Hepatocyte (in vitro differentiated cells): ENCODE measurements around the gene MANSC4. TPM values are rescaled to one million over a fixed set of nuclear protein-coding genes. Genes with fewer than 3 reads are reported as not detected.

Source experiments
- DNase-seq: peaks from one replicate; pipeline ENCODE4 v3.0.0-alpha.2; 2016; ENCODE audit warnings: low spot score
- H2AFZ ChIP-seq: fragments of 200-600 bp; sonication (generic); 2 replicates; pipeline ENCODE4 v1.6.0; 2016; ENCODE audit warnings: antibody characterized with exemption, mild to moderate bottlenecking
- H3K27ac ChIP-seq: fragments of 200-600 bp; sonication (generic); 2 replicates; pipeline ENCODE4 v1.5.1; 2016; ENCODE audit warnings: mild to moderate bottlenecking
- H3K27me3 ChIP-seq: fragments of 200-600 bp; sonication (generic); 2 replicates; pipeline ENCODE4 v1.6.1; 2016
- H3K36me3 ChIP-seq: fragments of 200-600 bp; sonication (generic); replicated peaks from 2 replicates; pipeline ENCODE4 v1.5.1; 2016; ENCODE audit warnings: low read depth; ENCODE audit not compliant: insufficient read depth
- H3K4me1 ChIP-seq: fragments of 200-600 bp; sonication (generic); 2 replicates; pipeline ENCODE4 v1.5.1; 2016; ENCODE audit warnings: mild to moderate bottlenecking, moderate library complexity; ENCODE audit not compliant: insufficient read depth
- H3K4me2 ChIP-seq: fragments of 200-600 bp; sonication (generic); 2 replicates; pipeline ENCODE4 v1.6.0; 2016
- H3K4me3 ChIP-seq: fragments of 200-600 bp; sonication (generic); 2 replicates; pipeline ENCODE4 v1.5.1; 2016; ENCODE audit warnings: mild to moderate bottlenecking
- H3K79me2 ChIP-seq: fragments of 200-600 bp; sonication (generic); 2 replicates; pipeline ENCODE4 v1.6.0; 2017; ENCODE audit warnings: mild to moderate bottlenecking
- H3K9me2 ChIP-seq: fragments of 200-600 bp; sonication (generic); replicated peaks from 2 replicates; pipeline ENCODE4 v1.6.0; 2017; ENCODE audit warnings: mild to moderate bottlenecking; ENCODE audit not compliant: insufficient read depth
- H3K9me3 ChIP-seq: fragments of 200-600 bp; sonication (generic); 2 replicates; pipeline ENCODE4 v1.5.1; 2016; ENCODE audit warnings: low read depth, mild to moderate bottlenecking
- H4K20me1 ChIP-seq: fragments of 200-600 bp; sonication (generic); 2 replicates; pipeline ENCODE4 v1.6.0; 2016; ENCODE audit warnings: mild to moderate bottlenecking; ENCODE audit not compliant: insufficient read depth, poor library complexity, severe bottlenecking
- EZH2 ChIP-seq: fragments of 200-600 bp; sonication (generic); IDR thresholded peaks from 2 replicates; pipeline ENCODE4 v1.6.1; 2016; ENCODE audit warnings: antibody characterized with exemption, mild to moderate bottlenecking, borderline replicate concordance
- EZH2phosphoT487 ChIP-seq: fragments of 200-600 bp; sonication (generic); IDR thresholded peaks from one replicate; pipeline ENCODE4 v1.6.1; 2018; ENCODE audit warnings: antibody characterized with exemption, mild to moderate bottlenecking, low read depth, moderate library complexity; ENCODE audit not compliant: unreplicated experiment, severe bottlenecking
- WGBS: methylation state at CpG from one replicate; pipeline ENCODE4 v1.1.6; 2016; ENCODE audit warnings: low lambda C conversion rate; ENCODE audit errors: missing lambda C conversion rate; 5-methylcytosine and 5-hydroxymethylcytosine counted together
- polyA plus RNA-seq: library from polyadenylated mRNA; unstranded; fragments of >200 nt; fragmentation: Nextera tagmentation; extraction: Ambion mirVana; gene quantifications from 2 replicates; pipeline ENCODE4 v1.2.1, GENCODE V29; 2016
- small RNA-seq: library from RNA; depleted of rRNA; stranded (forward); fragments of <200 nt; gene quantifications from one replicate; pipeline ENCODE3, GENCODE V24; 2014
- total RNA-seq: library from RNA; depleted of rRNA; stranded (reverse); fragments of >200 nt; gene quantifications from 2 replicates; pipeline ENCODE4 v1.2.3, GENCODE V29; 2014
- TF ChIP-seq, protein P1 (sequence below): fragments of 200-600 bp; sonication (generic); IDR thresholded peaks from 2 replicates; pipeline ENCODE4 v1.5.1; 2016; ENCODE audit warnings: antibody characterized with exemption, mild to moderate bottlenecking; ENCODE audit not compliant: poor library complexity

MANSC4 gene
- total and polyA plus RNA-seq, 2 experiments from 2014 or later = 0.63 TPM; not detected in 1

DNA sequence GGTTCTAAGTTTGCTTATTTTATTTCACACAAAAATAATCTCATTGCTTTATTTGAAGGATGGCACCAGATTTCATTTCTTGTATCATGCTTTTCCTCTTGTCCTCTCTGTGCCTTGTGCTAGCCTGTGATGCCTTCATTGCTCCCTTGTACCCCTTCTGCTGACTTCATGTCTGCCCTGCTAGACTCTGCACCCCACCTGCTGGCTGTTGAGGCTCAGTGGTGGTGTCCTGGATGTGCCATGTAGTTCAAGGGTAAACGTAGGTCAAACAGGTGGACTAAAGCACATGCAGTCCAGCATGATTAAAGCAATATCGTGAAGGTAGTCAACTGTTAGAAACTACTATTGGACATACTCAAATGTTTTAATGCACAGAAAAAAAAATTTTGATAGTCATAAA is 47.8 kb downstream of the MANSC4 start:
- 81% methylated on average over 2 of the region's 2 CpGs for WGBS
- Histone ChIP-seq H4K20me1 (no peaks in the 10 kb centered on the region), H3K4me1 (no peaks in the 10 kb centered on the region), H3K4me2 (no peak overlapping the region), H3K36me3 (no peaks in the 10 kb centered on the region), H3K9me3 (no peaks in the 10 kb centered on the region), H3K27me3 (no peaks in the 10 kb centered on the region), H3K9me2 (no peaks in the 10 kb centered on the region), H3K4me3 (no peak overlapping the region), H2AFZ (no peak overlapping the region), H3K27ac (no peak overlapping the region), H3K79me2 (no peaks in the 10 kb centered on the region)
- DNase-seq = peak; percentile 20
- TF ChIP-seq EZH2 = no peak
- TF ChIP-seq, protein P1, sequence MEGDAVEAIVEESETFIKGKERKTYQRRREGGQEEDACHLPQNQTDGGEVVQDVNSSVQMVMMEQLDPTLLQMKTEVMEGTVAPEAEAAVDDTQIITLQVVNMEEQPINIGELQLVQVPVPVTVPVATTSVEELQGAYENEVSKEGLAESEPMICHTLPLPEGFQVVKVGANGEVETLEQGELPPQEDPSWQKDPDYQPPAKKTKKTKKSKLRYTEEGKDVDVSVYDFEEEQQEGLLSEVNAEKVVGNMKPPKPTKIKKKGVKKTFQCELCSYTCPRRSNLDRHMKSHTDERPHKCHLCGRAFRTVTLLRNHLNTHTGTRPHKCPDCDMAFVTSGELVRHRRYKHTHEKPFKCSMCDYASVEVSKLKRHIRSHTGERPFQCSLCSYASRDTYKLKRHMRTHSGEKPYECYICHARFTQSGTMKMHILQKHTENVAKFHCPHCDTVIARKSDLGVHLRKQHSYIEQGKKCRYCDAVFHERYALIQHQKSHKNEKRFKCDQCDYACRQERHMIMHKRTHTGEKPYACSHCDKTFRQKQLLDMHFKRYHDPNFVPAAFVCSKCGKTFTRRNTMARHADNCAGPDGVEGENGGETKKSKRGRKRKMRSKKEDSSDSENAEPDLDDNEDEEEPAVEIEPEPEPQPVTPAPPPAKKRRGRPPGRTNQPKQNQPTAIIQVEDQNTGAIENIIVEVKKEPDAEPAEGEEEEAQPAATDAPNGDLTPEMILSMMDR = peak; percentile 19
- TF ChIP-seq EZH2phosphoT487 = no peak

GRCh38 chr12:27730097-27730588 is 49.9 kb downstream of the MANSC4 start:
- no peak for DNase-seq
- Histone ChIP-seq H3K9me2 (no peaks in the 10 kb centered on the region), H3K27ac (no peak overlapping the region), H3K4me2 (no peak overlapping the region), H3K9me3 (no peaks in the 10 kb centered on the region), H3K27me3 (no peaks in the 10 kb centered on the region), H2AFZ (no peak overlapping the region), H3K79me2 (no peaks in the 10 kb centered on the region), H3K4me1 (no peaks in the 10 kb centered on the region), H4K20me1 (no peaks in the 10 kb centered on the region), H3K36me3 (no peaks in the 10 kb centered on the region), H3K4me3 (no peak overlapping the region)
- 89% methylated on average over 4 of the region's 4 CpGs for WGBS
- no peak for TF ChIP-seq EZH2phosphoT487
- TF ChIP-seq, protein P1 = no peak
- TF ChIP-seq EZH2 = no peak

GRCh38 chr12:27723212-27723611 is 56.8 kb downstream of the MANSC4 start:
- Histone ChIP-seq H3K9me3 (no peaks in the 10 kb centered on the region), H3K9me2 (no peaks in the 10 kb centered on the region), H3K4me1 (no peaks in the 10 kb centered on the region), H3K4me2 (no peak overlapping the region), H3K4me3 (no peak overlapping the region), H3K27me3 (no peaks in the 10 kb centered on the region), H4K20me1 (no peaks in the 10 kb centered on the region), H3K27ac (no peak overlapping the region), H2AFZ (no peak overlapping the region), H3K79me2 (no peaks in the 10 kb centered on the region), H3K36me3 (no peaks in the 10 kb centered on the region)
- no peak for TF ChIP-seq EZH2phosphoT487
- 91% methylated on average over 1 of the region's 1 CpG for WGBS
- no peak for DNase-seq

Small RNAs within 50 kb of the gene (small RNA-seq; reads per million reads assigned to genes)
- gene RF00019 (not detected), gene RF02271 (not detected)

Other genes with a start within 250 kb of the MANSC4 start
- 1.6 and 4.7 TPM in 2 replicates for gene REP15, start 83.8 kb downstream of the MANSC4 start, total RNA-seq
- gene REP15, start 83.8 kb downstream of the MANSC4 start, polyA plus RNA-seq = 0.43 and 1.2 TPM in 2 replicates
- gene MRPS35, start 69.4 kb downstream of the MANSC4 start, total RNA-seq = 88.1 and 95.8 TPM in 2 replicates
- gene MRPS35, start 69.4 kb downstream of the MANSC4 start, polyA plus RNA-seq = 50.7 and 67.4 TPM in 2 replicates
- gene KLHL42, start within 50 bp of the MANSC4 start, total RNA-seq = 14.4 and 18.3 TPM in 2 replicates
- gene KLHL42, start within 50 bp of the MANSC4 start, polyA plus RNA-seq = 13.5 and 20.5 TPM in 2 replicates
- gene PTHLH, start 192.5 kb upstream of the MANSC4 start, total RNA-seq = 1.8 and 4.5 TPM in 2 replicates
- gene PTHLH, start 192.5 kb upstream of the MANSC4 start, polyA plus RNA-seq = 2.7 and 3.1 TPM in 2 replicates